Brain microvascular endothelial cell (primary cell): ENCODE data around the gene RPA1.
"Not testable (repeated sequence)": the region's sequence is repeated elsewhere in the genome, so short reads cannot be mapped to it uniquely, and the experiment has no call there.

Experiments
- DNase-seq: peaks from one replicate; pipeline ENCODE4 v3.0.0-alpha.2; 2020
- H3K27ac ChIP-seq: fragments of 250-450 bp; sonication (Bioruptor Pico); 2 replicates; pipeline ENCODE4 v1.5.1; 2020; ENCODE audit warnings: mild to moderate bottlenecking, moderate library complexity
- H3K27me3 ChIP-seq: fragments of 250-450 bp; sonication (Bioruptor Pico); replicated peaks from 2 replicates; pipeline ENCODE4 v1.5.1; 2020; ENCODE audit warnings: mild to moderate bottlenecking
- H3K36me3 ChIP-seq: fragments of 250-450 bp; sonication (Bioruptor Pico); replicated peaks from 2 replicates; pipeline ENCODE4 v1.5.1; 2020; ENCODE audit warnings: mild to moderate bottlenecking
- H3K4me3 ChIP-seq: 2 replicates; pipeline ENCODE4 v1.5.1; 2011; ENCODE audit warnings: low read depth, mild to moderate bottlenecking, control low read depth, low read length, moderate library complexity
- in situ Hi-C: cut with HindIII; loops from 2 replicates; pipeline ENCODE4 v1.10.0; 2017; ENCODE audit warnings: low sequenced_read_pairs, low pct_ligation_motif_present
- TF ChIP-seq, protein P1 (sequence below): IDR thresholded peaks from 2 replicates; pipeline ENCODE4 v1.5.1; 2011; ENCODE audit warnings: low read depth, mild to moderate bottlenecking, moderate library complexity, low read length, control low read depth, inconsistent platforms; ENCODE audit errors: missing control alignments

RPA1 gene

DNA sequence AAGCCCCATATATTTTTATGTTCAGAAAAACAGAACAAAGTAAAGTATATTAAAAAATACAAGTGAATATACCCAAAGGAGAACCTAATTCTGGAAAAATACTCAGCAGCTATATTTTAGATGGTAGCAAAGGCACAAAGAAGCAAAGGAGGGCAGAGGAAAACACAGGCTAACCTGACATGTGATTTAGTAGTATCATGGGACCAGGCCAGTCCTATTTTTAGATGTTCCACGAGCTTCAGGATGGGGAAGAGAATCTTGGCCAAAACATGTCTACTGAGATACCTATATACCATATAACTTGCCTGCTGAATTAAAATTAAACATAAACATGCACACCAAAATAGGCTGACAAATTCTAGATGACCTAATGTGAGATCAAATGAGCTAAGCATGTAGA, 33.0 kb upstream of the RPA1 start:
- H3K4me3 ChIP-seq = no peak overlapping the region
- H3K36me3 ChIP-seq = peaks cover 2% of the 10 kb centered on the region
- in situ Hi-C loops = no loop called here
- no peak overlapping the region for H3K27ac ChIP-seq
- DNase-seq = no peak
- TF ChIP-seq, protein P1, sequence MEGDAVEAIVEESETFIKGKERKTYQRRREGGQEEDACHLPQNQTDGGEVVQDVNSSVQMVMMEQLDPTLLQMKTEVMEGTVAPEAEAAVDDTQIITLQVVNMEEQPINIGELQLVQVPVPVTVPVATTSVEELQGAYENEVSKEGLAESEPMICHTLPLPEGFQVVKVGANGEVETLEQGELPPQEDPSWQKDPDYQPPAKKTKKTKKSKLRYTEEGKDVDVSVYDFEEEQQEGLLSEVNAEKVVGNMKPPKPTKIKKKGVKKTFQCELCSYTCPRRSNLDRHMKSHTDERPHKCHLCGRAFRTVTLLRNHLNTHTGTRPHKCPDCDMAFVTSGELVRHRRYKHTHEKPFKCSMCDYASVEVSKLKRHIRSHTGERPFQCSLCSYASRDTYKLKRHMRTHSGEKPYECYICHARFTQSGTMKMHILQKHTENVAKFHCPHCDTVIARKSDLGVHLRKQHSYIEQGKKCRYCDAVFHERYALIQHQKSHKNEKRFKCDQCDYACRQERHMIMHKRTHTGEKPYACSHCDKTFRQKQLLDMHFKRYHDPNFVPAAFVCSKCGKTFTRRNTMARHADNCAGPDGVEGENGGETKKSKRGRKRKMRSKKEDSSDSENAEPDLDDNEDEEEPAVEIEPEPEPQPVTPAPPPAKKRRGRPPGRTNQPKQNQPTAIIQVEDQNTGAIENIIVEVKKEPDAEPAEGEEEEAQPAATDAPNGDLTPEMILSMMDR = no peak
- H3K27me3 ChIP-seq = no peaks in the 10 kb centered on the region

DNA sequence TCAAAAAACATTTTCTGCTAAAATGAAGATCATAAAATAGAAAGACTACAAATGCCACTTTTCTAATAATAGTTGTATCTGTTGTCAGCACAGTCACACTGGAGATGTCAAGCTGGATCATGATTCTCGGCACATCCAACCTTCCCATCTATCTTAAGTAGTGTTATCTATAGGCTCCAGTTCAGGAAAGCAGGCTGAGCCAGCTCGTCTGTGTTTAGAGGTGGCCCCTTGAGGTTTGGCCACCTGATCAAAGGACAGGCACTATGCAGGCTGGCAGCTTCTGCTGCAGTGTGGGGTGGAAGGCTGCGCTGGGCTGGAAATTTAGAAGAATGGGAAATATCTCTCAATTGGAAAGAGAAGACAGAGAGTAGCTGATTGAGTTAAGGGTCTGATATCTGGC, 32.5 kb upstream of the RPA1 start:
- H3K4me3 ChIP-seq = no peak overlapping the region
- DNase-seq = no peak
- no peak overlapping the region for H3K27ac ChIP-seq
- TF ChIP-seq, protein P1 = no peak
- H3K27me3 ChIP-seq = no peaks in the 10 kb centered on the region
- in situ Hi-C loops = no loop called here
- peaks cover 2% of the 10 kb centered on the region for H3K36me3 ChIP-seq

DNA sequence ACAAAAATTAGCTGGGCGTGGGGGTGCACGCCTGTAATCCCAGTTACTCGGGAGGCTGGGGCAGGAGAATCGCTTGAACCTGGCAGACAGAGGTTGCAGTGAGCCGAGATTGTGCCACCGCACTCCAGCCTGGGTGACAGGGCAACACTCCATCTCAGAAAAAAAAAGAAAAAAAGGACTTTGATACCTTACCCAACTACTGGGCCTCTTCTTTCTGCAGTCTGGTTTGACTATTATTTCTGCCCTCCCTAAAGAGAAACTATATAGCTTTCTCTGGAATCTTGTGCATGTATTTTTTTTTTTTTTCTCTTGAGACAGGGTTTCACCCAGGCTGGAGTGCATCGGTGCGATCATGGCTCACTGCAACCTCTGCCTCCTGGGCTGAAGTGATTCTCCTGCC, 32.0 kb upstream of the RPA1 start:
- DNase-seq, H3K27ac ChIP-seq, H3K4me3 ChIP-seq, in situ Hi-C loops, H3K27me3 ChIP-seq, H3K36me3 ChIP-seq: not testable (repeated sequence)

DNA sequence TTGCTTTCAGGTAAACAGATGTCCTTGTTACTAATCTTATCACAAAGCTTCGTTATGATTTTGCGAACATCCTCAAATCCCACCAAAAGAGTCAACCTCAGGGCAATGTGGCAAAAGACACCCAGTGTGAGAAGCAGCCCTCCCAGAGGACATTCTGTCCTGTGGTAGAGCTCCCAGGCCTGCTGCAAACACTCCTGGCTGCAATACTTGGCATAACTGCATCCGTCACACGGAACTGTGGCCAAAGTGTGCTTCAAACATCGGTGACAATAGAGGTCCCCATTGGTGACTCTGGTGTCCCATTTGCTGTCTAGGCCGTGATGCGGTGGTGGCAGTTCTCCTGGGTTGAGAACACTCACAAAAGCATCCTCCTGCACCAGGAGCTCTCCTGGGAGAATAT, 29.6 kb upstream of the RPA1 start:
- Histone ChIP-seq H3K27ac (no peak overlapping the region), H3K36me3 (peaks cover 2% of the 10 kb centered on the region), H3K27me3 (no peaks in the 10 kb centered on the region), H3K4me3 (no peak overlapping the region)
- DNase-seq = no peak
- in situ Hi-C loops = no loop called here
- TF ChIP-seq, protein P1 = no peak

DNA sequence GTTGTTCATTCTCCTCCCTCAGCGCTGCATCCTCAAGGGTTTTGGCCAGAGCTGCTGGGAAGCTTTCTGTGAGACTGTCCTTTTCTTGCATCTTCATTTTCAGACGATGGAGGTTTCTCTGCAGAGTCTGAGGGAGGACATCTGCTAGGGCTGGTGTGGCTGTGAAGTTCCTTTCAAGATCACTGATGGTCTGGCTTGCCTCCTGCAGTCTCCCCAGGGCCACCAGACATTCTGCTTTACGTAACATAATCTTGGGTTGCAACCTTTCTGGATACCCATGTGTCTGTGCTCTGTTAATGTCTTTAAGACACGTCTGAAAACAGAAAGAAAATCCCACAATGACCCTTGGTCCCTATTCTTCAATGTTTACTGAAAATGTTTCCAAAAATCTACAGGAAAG, 29.1 kb upstream of the RPA1 start:
- in situ Hi-C loops = no loop called here
- DNase-seq = no peak
- Histone ChIP-seq H3K27me3 (no peaks in the 10 kb centered on the region), H3K27ac (no peak overlapping the region), H3K4me3 (no peak overlapping the region), H3K36me3 (peaks cover 2% of the 10 kb centered on the region)
- TF ChIP-seq, protein P1 = no peak

DNA sequence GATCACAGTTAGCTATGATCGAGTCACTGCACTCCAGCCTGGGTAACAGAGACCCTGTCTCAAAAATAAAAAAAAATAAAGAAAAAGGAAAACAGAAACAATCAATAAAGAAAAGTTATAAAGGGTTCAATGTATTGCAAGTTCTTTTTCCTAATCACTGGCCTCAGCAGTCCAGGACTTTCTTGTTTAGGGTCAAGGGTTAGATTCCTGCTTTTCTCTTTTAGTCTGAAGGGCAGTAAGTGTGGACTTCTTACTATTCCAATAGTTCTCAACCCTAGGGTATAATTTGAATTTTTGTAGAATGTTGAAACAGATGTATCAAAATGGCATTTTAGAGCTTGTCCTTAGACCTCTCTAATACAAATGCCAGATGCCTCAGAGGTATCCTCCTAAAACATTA, 27.4 kb upstream of the RPA1 start:
- H3K4me3 ChIP-seq = no peak overlapping the region
- no peaks in the 10 kb centered on the region for H3K27me3 ChIP-seq
- in situ Hi-C loops = no loop called here
- H3K27ac ChIP-seq = no peak overlapping the region
- TF ChIP-seq, protein P1 = no peak
- no peak for DNase-seq
- H3K36me3 ChIP-seq = peaks cover 2% of the 10 kb centered on the region
